SJSA1 (cell line): ENCODE measurements around the gene HYCC2. TPM values are rescaled to one million over a fixed set of nuclear protein-coding genes. Genes with fewer than 3 reads are reported as not detected.
"Not testable (repeated sequence)": the region's sequence is repeated elsewhere in the genome, so short reads cannot be mapped to it uniquely, and the experiment has no call there.

Experiments
- DNase-seq, 2 experiments: peaks; one replicate each; pipeline ENCODE4 v3.0.0-alpha.2; 2015 to 2020; ENCODE audit warnings: low spot score in 2 of 2, low read depth in 1 of 2
- H3K27ac ChIP-seq: fragments of 250-450 bp; sonication (Bioruptor Pico); 2 replicates; pipeline ENCODE4 v1.5.1; 2020; ENCODE audit warnings: mild to moderate bottlenecking, moderate library complexity
- H3K27me3 ChIP-seq: fragments of 250-450 bp; sonication (Bioruptor Pico); replicated peaks from 2 replicates; pipeline ENCODE4 v1.5.1; 2020; ENCODE audit warnings: mild to moderate bottlenecking, moderate library complexity
- H3K36me3 ChIP-seq: fragments of 250-450 bp; sonication (Bioruptor Pico); 2 replicates; pipeline ENCODE4 v1.5.1; 2020; ENCODE audit warnings: mild to moderate bottlenecking
- H3K4me1 ChIP-seq: fragments of 250-450 bp; sonication (Bioruptor Pico); replicated peaks from 2 replicates; pipeline ENCODE4 v1.6.1; 2021; ENCODE audit warnings: mild to moderate bottlenecking
- H3K4me3 ChIP-seq: fragments of 250-450 bp; sonication (Bioruptor Pico); 2 replicates; pipeline ENCODE4 v1.5.1; 2020; ENCODE audit warnings: mild to moderate bottlenecking
- H3K9me3 ChIP-seq: fragments of 250-450 bp; sonication (Bioruptor Pico); replicated peaks from 2 replicates; pipeline ENCODE4 v1.5.1; 2020; ENCODE audit warnings: mild to moderate bottlenecking
- total RNA-seq: library from RNA; depleted of rRNA; stranded (reverse); fragments of >200 nt; shearing (Covaris generic); gene quantifications from 2 replicates; pipeline ENCODE4 v1.2.3, GENCODE V29; 2014; rRNA removed

Gene HYCC2
- total RNA-seq, result 6.7 and 14.8 TPM in 2 replicates

GRCh38 chr2:201071479-201072200 lies at the start of gene HYCC2, which contains the start of gene NDUFB3:
Gene HYCC2 (minus strand): TSS chr2:201071671. CDS start chr2:201024009, 47,662 bp downstream.
Gene NDUFB3 (plus strand): TSS chr2:201072001. CDS start chr2:201078883, 6,882 bp downstream.
- 0 out of 2 replicates have a peak, but pooled peaks cover 3% of the 10 kb centered on the region for H3K36me3 ChIP-seq
- no peaks in the 10 kb centered on the region for H3K9me3 ChIP-seq
- peak within 1 kb of the TSS; percentile 69 for H3K4me3 ChIP-seq
- H3K27me3 ChIP-seq, result no peaks in the 10 kb centered on the region
- H3K27ac ChIP-seq, result peak within 1 kb of the TSS; percentile 82
- DNase-seq, result peak; percentile 90 to 96
- H3K4me1 ChIP-seq, result peaks cover 9% of the 10 kb centered on the region; the same call in 1 of the 2 replicates

- H3K9me3 ChIP-seq, result no peaks in the 10 kb centered on the region; the same call in 1 of the 2 replicates
- H3K27me3 ChIP-seq, result no peaks in the 10 kb centered on the region
- H3K4me3 ChIP-seq, result peak overlapping the region; percentile 81
- DNase-seq, result no peak
- peaks cover 37% of the 10 kb centered on the region for H3K36me3 ChIP-seq
- peak overlapping the region; percentile 95 for H3K27ac ChIP-seq
- H3K4me1 ChIP-seq, result peaks cover 52% of the 10 kb centered on the region
These were observed 47.7 kb upstream of the HYCC2 start for GRCh38 chr2:201118961-201119854.

GRCh38 chr2:201118121-201118960 lies 46.9 kb upstream of the HYCC2 start:
- H3K4me3 ChIP-seq, result peak overlapping the region; percentile 81
- peaks cover 31% of the 10 kb centered on the region for H3K36me3 ChIP-seq
- H3K9me3 ChIP-seq, result no peaks in the 10 kb centered on the region; the same call in 1 of the 2 replicates
- peak; percentile 94 to 96 for DNase-seq
- peak overlapping the region; percentile 95 for H3K27ac ChIP-seq
- H3K27me3 ChIP-seq, result no peaks in the 10 kb centered on the region
- H3K4me1 ChIP-seq, result peaks cover 43% of the 10 kb centered on the region

DNA sequence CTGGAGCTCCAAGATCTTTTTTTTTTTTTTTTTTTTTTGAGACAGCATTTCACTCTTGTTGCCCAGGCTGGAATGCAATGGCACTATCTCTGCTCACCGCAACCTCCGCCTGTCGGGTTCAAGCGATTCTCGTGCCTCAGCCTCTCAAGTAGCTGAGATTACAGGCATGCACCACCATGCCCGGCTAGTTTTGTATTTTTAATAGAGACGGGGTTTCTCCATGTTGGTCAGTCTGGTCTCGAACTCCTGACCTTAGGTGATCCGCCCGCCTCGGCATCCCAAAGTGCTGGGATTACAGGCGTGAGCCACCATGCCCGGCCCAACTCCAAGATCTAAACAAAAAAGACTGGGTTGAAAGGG lies 46.2 kb upstream of the HYCC2 start:
- H3K27me3 ChIP-seq, H3K9me3 ChIP-seq, DNase-seq: not testable (repeated sequence)
- Histone ChIP-seq H3K4me1 (peaks cover 40% of the 10 kb centered on the region), H3K36me3 (peaks cover 25% of the 10 kb centered on the region), H3K4me3 (peak overlapping the region; percentile 81), H3K27ac (peak overlapping the region; percentile 95)

DNA sequence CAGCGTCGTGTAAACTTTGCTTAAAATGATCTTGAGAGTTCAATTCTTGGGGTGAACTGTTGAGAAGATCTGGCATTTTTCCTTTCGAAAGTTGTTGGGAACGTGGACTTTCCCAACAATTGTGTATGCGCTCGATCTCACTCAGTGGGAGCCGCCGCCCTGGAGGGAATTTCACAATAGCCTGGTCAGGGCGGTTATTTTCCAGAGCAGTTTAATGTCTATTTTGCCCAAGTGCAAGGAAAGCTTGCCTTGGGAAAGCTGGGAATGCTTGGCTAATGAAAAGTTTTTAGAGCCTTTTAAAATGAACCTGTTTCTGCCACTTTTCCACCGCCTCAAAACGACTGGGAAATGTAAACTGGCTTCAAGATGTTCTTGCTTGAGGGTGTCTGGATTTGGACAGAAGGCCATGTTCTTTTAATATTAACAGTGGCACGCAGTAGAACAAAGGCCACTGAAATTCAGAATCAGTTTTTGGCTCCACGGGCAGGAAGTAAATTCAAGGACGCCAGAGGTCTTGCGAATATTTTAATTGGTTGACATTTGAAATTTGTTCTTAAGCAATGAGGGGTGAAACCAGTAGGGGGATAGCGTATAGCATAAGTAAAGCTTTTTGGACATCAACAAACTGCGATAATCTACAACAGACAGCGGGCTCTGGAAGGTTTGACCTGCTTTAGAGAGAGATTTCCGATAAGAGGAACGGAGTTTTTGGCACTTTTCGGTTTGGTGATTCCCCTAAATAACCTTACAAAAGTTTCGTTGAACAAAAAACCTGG lies 45.7 kb upstream of the HYCC2 start:
- no peaks in the 10 kb centered on the region; the same call in 1 of the 2 replicates for H3K9me3 ChIP-seq
- H3K36me3 ChIP-seq, result peaks cover 19% of the 10 kb centered on the region
- H3K4me3 ChIP-seq, result peak overlapping the region; percentile 81
- peak in 1 of 2 experiments; percentile 87 for DNase-seq
- H3K4me1 ChIP-seq, result peaks cover 39% of the 10 kb centered on the region
- H3K27me3 ChIP-seq, result no peaks in the 10 kb centered on the region
- peak overlapping the region; percentile 95 for H3K27ac ChIP-seq

DNA sequence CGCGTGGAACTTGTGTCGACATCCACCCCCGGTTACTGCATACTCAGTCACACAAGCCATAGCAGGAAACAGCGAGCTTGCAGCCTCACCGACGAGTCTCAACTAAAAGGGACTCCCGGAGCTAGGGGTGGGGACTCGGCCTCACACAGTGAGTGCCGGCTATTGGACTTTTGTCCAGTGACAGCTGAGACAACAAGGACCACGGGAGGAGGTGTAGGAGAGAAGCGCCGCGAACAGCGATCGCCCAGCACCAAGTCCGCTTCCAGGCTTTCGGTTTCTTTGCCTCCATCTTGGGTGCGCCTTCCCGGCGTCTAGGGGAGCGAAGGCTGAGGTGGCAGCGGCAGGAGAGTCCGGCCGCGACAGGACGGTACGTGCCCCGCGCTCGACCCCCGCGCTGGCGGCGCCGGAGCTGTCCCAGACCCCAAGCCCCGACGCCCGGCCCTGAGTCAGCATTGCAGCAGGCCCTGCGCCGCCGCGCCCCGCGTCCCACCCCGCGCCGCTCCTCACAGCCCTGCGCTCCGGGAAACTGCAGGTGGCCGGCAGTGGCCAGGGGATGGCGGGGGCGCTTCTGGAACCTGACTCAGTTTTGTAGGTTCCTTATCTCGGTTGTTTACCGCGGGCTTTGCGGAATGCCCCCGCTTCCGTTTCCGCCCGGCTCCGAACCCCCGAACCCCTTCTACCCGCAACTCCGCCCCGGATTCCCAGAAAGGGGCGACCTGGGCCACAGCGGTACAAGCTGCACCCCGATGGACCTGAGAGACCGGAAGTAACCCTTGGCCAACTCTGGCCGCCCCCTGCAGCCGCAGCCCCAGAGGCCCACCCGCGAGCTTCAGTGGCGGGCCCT lies 44.9 kb upstream of the HYCC2 start, which contains the start of gene CFLAR:
TSS of gene CFLAR (plus strand) at position 50 of the 844 bp plus-strand sequence. CDS start 13,702 bp downstream, outside the sequence.
- Histone ChIP-seq H3K27me3 (no peaks in the 10 kb centered on the region), H3K27ac (peak within 1 kb of the TSS; percentile 95), H3K4me1 (peaks cover 35% of the 10 kb centered on the region), H3K9me3 (no peaks in the 10 kb centered on the region; the same call in 1 of the 2 replicates), H3K4me3 (peak within 1 kb of the TSS; percentile 81), H3K36me3 (peaks cover 11% of the 10 kb centered on the region)
- DNase-seq, result peak; percentile 81 to 82

GRCh38 chr2:201114846-201115245 lies 43.4 kb upstream of the HYCC2 start:
- peaks cover 36% of the 10 kb centered on the region for H3K4me1 ChIP-seq
- H3K9me3 ChIP-seq, result no peaks in the 10 kb centered on the region; the same call in 1 of the 2 replicates
- 0 out of 2 replicates have a peak overlapping the region, but pooled peaks have one; percentile 95 for H3K27ac ChIP-seq
- no peak for DNase-seq
- peaks cover 8% of the 10 kb centered on the region; the same call in 1 of the 2 replicates for H3K36me3 ChIP-seq
- H3K4me3 ChIP-seq, result no peak overlapping the region
- H3K27me3 ChIP-seq, result no peaks in the 10 kb centered on the region

DNA sequence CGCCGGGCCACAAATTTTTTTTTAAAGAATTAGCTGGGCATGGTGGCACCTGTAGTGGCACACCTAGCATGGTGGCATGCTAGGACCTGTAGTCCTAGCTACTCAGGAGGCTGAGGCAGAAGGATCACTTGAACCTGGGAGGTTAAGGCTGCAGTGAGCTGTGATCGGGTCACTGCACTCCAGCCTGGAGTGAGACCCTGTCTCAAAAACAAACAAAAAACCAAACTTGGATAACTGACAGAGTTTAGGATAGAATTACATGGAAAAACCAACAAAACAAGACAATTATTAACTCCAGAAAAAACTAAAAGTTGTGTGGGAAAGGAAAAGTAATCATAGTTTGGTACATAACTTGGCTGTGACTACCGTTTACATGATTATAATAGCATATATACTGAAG lies 42.9 kb upstream of the HYCC2 start:
- H3K27me3 ChIP-seq, result no peaks in the 10 kb centered on the region
- peaks cover 8% of the 10 kb centered on the region; the same call in 1 of the 2 replicates for H3K36me3 ChIP-seq
- no peak for DNase-seq
- H3K4me1 ChIP-seq, result peaks cover 34% of the 10 kb centered on the region
- H3K27ac ChIP-seq, result no peak overlapping the region
- H3K9me3 ChIP-seq, result no peaks in the 10 kb centered on the region; the same call in 1 of the 2 replicates
- no peak overlapping the region for H3K4me3 ChIP-seq

DNA sequence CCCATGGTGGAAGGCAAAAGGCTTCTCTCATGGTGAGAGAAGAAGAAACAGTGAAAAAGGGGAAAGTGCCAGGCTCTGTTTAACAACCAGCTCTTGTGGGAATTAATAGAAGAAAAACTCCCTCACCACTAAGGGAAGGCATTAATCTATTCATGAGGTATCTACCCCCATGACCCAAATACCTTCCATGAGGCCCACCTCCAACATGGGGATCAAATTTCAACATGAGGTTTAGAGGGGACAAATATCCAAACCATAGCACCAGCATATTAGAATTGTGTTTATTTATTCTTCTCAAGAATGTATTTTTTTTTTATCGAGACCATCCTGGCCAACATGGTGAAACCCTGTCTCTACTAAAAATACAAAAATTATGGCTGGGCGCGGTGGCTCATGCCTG lies 39.6 kb upstream of the HYCC2 start:
- Histone ChIP-seq H3K4me1 (peaks cover 13% of the 10 kb centered on the region), H3K36me3 (peaks cover 1% of the 10 kb centered on the region; the same call in 1 of the 2 replicates), H3K27me3 (no peaks in the 10 kb centered on the region), H3K27ac (no peak overlapping the region), H3K4me3 (no peak overlapping the region), H3K9me3 (no peaks in the 10 kb centered on the region; the same call in 1 of the 2 replicates)
- peak in 1 of 2 experiments; percentile 40 for DNase-seq

DNA sequence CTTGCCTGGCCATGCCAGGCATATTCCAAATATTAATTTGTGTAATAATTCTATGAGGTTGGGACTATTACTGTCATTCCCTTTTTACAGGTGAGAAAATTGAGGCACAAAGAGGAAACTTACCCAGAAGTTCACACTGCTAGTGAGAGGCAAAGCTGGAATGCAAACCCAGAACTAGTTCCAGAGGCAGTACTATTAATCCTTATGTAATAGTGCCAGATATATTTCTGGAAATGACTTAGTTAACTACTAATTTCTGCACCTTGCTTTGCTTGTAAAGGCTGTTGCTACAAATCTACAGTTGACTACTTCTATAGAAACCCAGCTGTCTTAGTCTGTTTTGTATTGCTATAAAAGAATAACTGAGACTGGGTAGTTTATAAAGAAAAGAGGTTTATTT lies 39.1 kb upstream of the HYCC2 start:
- H3K36me3 ChIP-seq, result no peaks in the 10 kb centered on the region
- H3K4me3 ChIP-seq, result no peak overlapping the region
- no peaks in the 10 kb centered on the region for H3K27me3 ChIP-seq
- H3K9me3 ChIP-seq, result no peaks in the 10 kb centered on the region; the same call in 1 of the 2 replicates
- H3K4me1 ChIP-seq, result peaks cover 8% of the 10 kb centered on the region
- no peak overlapping the region for H3K27ac ChIP-seq
- no peak for DNase-seq

GRCh38 chr2:201109186-201109585 lies 37.7 kb upstream of the HYCC2 start:
- Histone ChIP-seq H3K9me3 (no peaks in the 10 kb centered on the region), H3K4me3 (no peak overlapping the region), H3K27ac (no peak overlapping the region), H3K36me3 (no peaks in the 10 kb centered on the region), H3K27me3 (no peaks in the 10 kb centered on the region), H3K4me1 (peaks cover 5% of the 10 kb centered on the region; the same call in 1 of the 2 replicates)
- no peak for DNase-seq
